Measurements from ENCODE around the gene SLC26A4.

The SLC26A4 gene

GRCh38 chr7:107746006-107746405 is 85.4 kb downstream of the SLC26A4 start:
- DNase-seq (ENCODE audit: low spot score): no peak

DNA sequence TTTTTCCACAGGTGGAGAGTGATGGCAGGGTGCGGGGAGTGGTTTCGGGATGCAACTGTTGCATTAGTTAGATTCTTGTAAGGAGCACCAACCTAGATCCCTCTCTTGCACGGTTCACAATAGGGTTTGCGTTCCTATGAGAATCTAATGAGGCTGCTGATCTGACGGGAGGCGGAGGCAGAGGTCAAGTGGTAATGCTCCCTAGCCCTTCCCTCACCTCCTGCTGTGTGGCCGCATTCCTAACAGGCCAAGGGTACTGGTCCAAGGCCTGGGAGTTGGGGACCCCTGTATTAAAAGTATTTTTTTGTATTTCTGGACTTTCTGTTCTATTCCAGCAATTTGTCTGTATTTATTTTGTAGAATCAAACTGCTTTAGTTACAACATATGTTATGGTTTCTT is 90.5 kb downstream of the SLC26A4 start:
- no peak for DNase-seq (ENCODE audit: low spot score)

DNA sequence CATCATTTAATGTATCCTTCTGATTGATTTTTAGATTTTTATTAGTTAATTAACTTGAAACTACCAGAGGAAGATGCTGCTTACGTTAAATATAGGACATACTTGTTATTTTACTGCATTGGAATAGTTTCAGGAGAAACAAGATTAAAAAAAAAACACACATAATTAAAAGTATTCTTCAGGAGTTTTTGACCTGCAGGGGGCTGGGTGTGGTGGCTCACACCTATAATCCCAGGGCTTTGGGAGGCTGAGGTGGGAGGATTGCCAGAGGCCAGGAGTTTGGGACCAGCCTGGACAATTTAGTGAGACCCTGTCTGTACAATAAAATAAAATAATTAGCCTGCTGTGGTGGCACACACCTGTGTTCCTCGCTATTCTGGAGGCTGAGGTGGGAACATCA is 94.0 kb downstream of the SLC26A4 start:
- DNase-seq (ENCODE audit: low spot score): no peak

GRCh38 chr7:107758667-107759066 is 98.0 kb downstream of the SLC26A4 start:
- DNase-seq (ENCODE audit: low spot score): no peak

GRCh38 chr7:107767391-107767790 is 106.8 kb downstream of the SLC26A4 start:
- DNase-seq (ENCODE audit: low spot score): no peak
